Osteoblast (primary cell): Measurements from ENCODE around the gene CCIN. TPM values are rescaled to one million over a fixed set of nuclear protein-coding genes. Genes with fewer than 3 reads are reported as not detected.

Experiments
- DNase-seq: peaks from one replicate; pipeline ENCODE4 v3.0.0; 2011; ENCODE audit warnings: low spot score, mixed read lengths; ENCODE audit not compliant: insufficient read length; ENCODE audit errors: missing footprints
- H2AFZ ChIP-seq: 2 replicates; pipeline ENCODE4 v1.6.0; 2011; ENCODE audit warnings: mild to moderate bottlenecking, low read length
- H3K27ac ChIP-seq: 2 replicates; pipeline ENCODE4 v1.5.1; 2011; ENCODE audit warnings: mild to moderate bottlenecking, low read depth, low read length, moderate library complexity
- H3K27me3 ChIP-seq: 2 replicates; pipeline ENCODE4 v1.6.0; 2012; ENCODE audit warnings: mild to moderate bottlenecking, control low read depth, inconsistent platforms, low read length, moderate library complexity; ENCODE audit not compliant: insufficient read depth
- H3K36me3 ChIP-seq: 2 replicates; pipeline ENCODE4 v1.5.1; 2011; ENCODE audit warnings: mild to moderate bottlenecking, low read length, control low read depth, moderate library complexity; ENCODE audit not compliant: insufficient read depth
- H3K4me1 ChIP-seq: 2 replicates; pipeline ENCODE4 v1.5.1; 2011; ENCODE audit warnings: mild to moderate bottlenecking, low read length, control low read depth, moderate library complexity; ENCODE audit not compliant: insufficient read depth
- H3K4me2 ChIP-seq: 2 replicates; pipeline ENCODE4 v1.6.0; 2011; ENCODE audit warnings: mild to moderate bottlenecking, low read length; ENCODE audit not compliant: insufficient read depth
- H3K4me3 ChIP-seq: fragments of 200-600 bp; sonication (generic); 3 replicates; pipeline ENCODE4 v1.5.1; 2012; ENCODE audit warnings: mild to moderate bottlenecking, low read length, inconsistent platforms; ENCODE audit not compliant: insufficient read depth
- H3K79me2 ChIP-seq: 2 replicates; pipeline ENCODE4 v1.6.0; 2012; ENCODE audit warnings: mild to moderate bottlenecking, low read length, control low read depth, inconsistent platforms; ENCODE audit not compliant: insufficient read depth
- H3K9me3 ChIP-seq: 2 replicates; pipeline ENCODE4 v1.5.1; 2011; ENCODE audit warnings: low read depth, low read length, control low read depth
- H4K20me1 ChIP-seq: 2 replicates; pipeline ENCODE4 v1.6.0; 2012; ENCODE audit warnings: mild to moderate bottlenecking, low read length, control low read depth; ENCODE audit not compliant: insufficient read depth
- total RNA-seq: library from RNA; depleted of rRNA; stranded (reverse); fragments of >200 nt; gene quantifications from 2 replicates; pipeline ENCODE4 v1.2.3, GENCODE V29; 2012
- TF ChIP-seq, protein P1 (sequence below): IDR thresholded peaks from 2 replicates; pipeline ENCODE4 v1.5.1; 2011; ENCODE audit warnings: mild to moderate bottlenecking, low read depth, low read length, moderate library complexity; ENCODE audit errors: extremely low read depth

The CCIN gene
- total RNA-seq, 1 donor, result 2.2 TPM

DNA sequence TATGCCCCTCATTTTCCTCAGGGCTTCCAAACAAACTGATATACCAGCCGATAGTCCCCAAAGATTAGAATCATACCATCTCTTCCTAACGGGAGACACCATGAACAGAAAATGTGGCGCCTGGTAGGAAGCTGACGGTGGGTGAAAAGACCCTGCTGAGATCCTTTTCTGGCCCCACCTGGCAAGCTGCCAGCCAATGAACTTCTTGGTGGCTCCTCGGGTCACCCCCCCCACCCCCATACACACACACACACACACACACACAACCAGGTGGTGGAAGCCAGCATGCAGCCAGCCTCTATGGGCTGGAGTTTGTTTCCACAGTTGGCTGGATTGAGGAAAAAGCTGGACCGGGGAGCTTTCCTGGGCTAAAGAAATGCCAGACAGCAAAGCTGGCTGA lies 4.8 kb upstream of the CCIN start:
- H3K4me3 ChIP-seq, result no peak overlapping the region
- H3K36me3 ChIP-seq, result no peaks in the 10 kb centered on the region
- H3K27ac ChIP-seq, result peak overlapping the region; percentile 78
- no peak overlapping the region for H3K4me2 ChIP-seq
- peaks cover 61% of the 10 kb centered on the region for H3K4me1 ChIP-seq
- peak; percentile 10 for DNase-seq
- H4K20me1 ChIP-seq, result no peaks in the 10 kb centered on the region
- H3K79me2 ChIP-seq, result no peaks in the 10 kb centered on the region
- TF ChIP-seq, protein P1, sequence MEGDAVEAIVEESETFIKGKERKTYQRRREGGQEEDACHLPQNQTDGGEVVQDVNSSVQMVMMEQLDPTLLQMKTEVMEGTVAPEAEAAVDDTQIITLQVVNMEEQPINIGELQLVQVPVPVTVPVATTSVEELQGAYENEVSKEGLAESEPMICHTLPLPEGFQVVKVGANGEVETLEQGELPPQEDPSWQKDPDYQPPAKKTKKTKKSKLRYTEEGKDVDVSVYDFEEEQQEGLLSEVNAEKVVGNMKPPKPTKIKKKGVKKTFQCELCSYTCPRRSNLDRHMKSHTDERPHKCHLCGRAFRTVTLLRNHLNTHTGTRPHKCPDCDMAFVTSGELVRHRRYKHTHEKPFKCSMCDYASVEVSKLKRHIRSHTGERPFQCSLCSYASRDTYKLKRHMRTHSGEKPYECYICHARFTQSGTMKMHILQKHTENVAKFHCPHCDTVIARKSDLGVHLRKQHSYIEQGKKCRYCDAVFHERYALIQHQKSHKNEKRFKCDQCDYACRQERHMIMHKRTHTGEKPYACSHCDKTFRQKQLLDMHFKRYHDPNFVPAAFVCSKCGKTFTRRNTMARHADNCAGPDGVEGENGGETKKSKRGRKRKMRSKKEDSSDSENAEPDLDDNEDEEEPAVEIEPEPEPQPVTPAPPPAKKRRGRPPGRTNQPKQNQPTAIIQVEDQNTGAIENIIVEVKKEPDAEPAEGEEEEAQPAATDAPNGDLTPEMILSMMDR, result no peak
- H3K9me3 ChIP-seq, result no peaks in the 10 kb centered on the region
- H3K27me3 ChIP-seq, result no peaks in the 10 kb centered on the region
- no peak overlapping the region for H2AFZ ChIP-seq

DNA sequence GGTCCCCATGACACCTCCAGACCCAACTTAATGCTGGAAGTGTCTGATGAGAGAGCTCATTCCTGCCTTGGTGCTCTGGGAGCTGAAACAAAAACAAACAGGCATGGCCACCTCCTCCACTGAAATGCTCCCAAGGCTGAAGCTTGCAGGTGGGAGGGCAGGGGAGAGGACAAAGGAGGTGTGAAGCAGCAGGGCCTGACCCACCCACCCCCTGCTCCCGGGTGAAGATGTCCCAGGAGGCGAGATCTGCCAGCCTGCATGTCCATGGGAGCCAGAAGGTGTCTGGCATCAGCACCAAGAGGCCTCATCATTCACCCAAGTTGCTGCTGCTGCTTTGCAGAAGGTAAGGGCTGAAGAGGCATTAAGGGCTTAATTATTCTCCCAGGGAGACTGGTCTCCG lies 4.2 kb upstream of the CCIN start:
- no peaks in the 10 kb centered on the region for H3K27me3 ChIP-seq
- no peaks in the 10 kb centered on the region for H3K79me2 ChIP-seq
- TF ChIP-seq, protein P1, result no peak
- no peaks in the 10 kb centered on the region for H3K36me3 ChIP-seq
- H4K20me1 ChIP-seq, result no peaks in the 10 kb centered on the region
- no peak overlapping the region for H2AFZ ChIP-seq
- H3K4me3 ChIP-seq, result no peak overlapping the region
- no peak overlapping the region for H3K4me2 ChIP-seq
- no peaks in the 10 kb centered on the region for H3K9me3 ChIP-seq
- H3K4me1 ChIP-seq, result peaks cover 57% of the 10 kb centered on the region
- DNase-seq, result peak; percentile 67
- H3K27ac ChIP-seq, result peak overlapping the region; percentile 78

DNA sequence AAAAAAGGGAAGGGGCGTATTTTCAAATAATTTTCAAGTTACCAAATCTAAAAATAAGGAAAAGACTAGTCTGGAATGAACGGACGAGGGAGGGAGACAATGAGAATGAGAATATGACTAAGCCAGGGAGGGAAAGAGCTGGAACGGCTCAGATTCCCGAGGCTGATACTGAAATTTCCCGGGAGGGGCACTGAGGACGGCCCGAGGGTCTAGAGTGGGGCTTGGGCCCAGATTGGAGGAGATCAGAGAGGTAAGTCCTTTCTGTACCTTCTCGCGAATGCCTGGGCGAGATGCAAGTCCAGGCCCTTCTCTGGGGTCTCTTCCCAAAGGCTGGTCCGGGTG lies 3.4 kb upstream of the CCIN start:
- H3K27ac ChIP-seq, result peak overlapping the region; percentile 31
- no peaks in the 10 kb centered on the region for H3K9me3 ChIP-seq
- H3K4me2 ChIP-seq, result peak overlapping the region; percentile 58
- peak overlapping the region; percentile 28 for H2AFZ ChIP-seq
- peak overlapping the region; percentile 81 for H3K4me3 ChIP-seq
- H3K4me1 ChIP-seq, result peaks cover 49% of the 10 kb centered on the region
- DNase-seq, result peak; percentile 93
- no peaks in the 10 kb centered on the region for H4K20me1 ChIP-seq
- TF ChIP-seq, protein P1, result no peak
- H3K27me3 ChIP-seq, result no peaks in the 10 kb centered on the region
- no peaks in the 10 kb centered on the region for H3K79me2 ChIP-seq
- H3K36me3 ChIP-seq, result no peaks in the 10 kb centered on the region

DNA sequence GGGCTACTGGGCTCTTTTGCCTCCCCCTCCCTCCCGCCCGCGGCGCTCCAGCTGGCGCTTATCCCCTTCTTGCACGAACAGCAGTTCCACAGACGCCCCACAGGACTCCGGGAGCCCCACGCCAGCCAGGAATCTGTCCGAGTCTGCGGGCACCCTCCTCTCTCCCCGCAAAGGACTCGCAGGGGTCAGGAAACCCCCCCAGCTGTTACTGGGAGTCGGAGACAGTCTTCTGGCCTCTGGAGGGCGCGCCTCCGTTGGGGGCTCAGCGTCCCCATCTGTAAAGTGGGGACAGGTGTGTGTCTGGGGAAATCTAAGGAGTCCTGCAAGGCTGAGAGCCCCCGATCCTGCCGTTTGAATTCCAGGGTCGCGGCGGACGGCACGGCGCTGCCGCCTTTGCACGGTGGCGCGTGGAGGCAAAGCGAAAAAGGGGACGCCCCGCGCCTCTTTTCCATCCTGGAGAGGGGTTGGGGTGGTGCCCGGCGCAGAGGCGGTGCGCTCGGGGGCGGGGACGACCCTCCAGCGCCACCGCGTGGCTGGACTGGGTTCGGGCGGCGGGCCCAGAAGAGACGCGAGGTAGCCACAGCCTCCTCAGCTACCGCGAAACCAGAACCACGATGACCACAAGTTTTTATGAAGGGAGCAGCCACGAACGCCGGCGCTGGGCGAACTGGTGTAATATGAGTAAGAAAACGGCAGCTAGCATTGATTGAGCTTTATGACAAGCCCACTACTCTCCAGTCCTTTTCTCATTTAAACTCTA lies 2.8 kb upstream of the CCIN start:
- Histone ChIP-seq H3K79me2 (no peaks in the 10 kb centered on the region), H3K9me3 (no peaks in the 10 kb centered on the region), H2AFZ (peak overlapping the region; percentile 83), H3K4me2 (peak overlapping the region; percentile 58), H3K4me1 (peaks cover 44% of the 10 kb centered on the region), H3K4me3 (peak overlapping the region; percentile 81), H4K20me1 (no peaks in the 10 kb centered on the region), H3K27ac (peak overlapping the region; percentile 31), H3K27me3 (no peaks in the 10 kb centered on the region), H3K36me3 (no peaks in the 10 kb centered on the region)
- TF ChIP-seq, protein P1, result peak; percentile 80
- peak; percentile 97 for DNase-seq
